Heart left ventricle (tissue), 16 donors: Measurements from ENCODE around the gene PTGIS. TPM values are rescaled to one million over a fixed set of nuclear protein-coding genes. Genes with fewer than 3 reads are reported as not detected.

Experiments
- ATAC-seq, 4 donors: fragments of 200-7000 bp; cut with Tn5 transposase; one replicate each; pipeline ENCODE4 v1.9.1; 2020 to 2022; ENCODE audit warnings: moderate library complexity in 4 of 4, mild to moderate bottlenecking in 3 of 4, moderate number of reproducible peaks in 1 of 4
- DNase-seq, 5 donors: peaks; one replicate each; pipeline ENCODE4 v3.0.0-alpha.2; 2020
- H3K27ac ChIP-seq, 12 donors: fragments of 200-600 bp; sonication (generic) in 4 of 12; one replicate each; pipeline versions ENCODE4 v1.5.0 to v1.8.0; 2016 to 2022; ENCODE audit warnings: mild to moderate bottlenecking in 2 of 12
- H3K27me3 ChIP-seq, 9 donors: fragments of 200-600 bp; sonication (generic) in 2 of 9; one replicate each; pipeline versions ENCODE4 v1.5.1 to v1.8.0; 2016 to 2022; ENCODE audit warnings: mild to moderate bottlenecking in 3 of 9
- H3K36me3 ChIP-seq, 9 donors: fragments of 200-600 bp; sonication (generic) in 2 of 9; one replicate each; pipeline versions ENCODE4 v1.5.0 to v1.8.0; 2018 to 2022; ENCODE audit warnings: mild to moderate bottlenecking in 2 of 9
- H3K4me1 ChIP-seq, 12 donors: fragments of 200-600 bp; sonication (generic) in 4 of 12; one replicate each; pipeline versions ENCODE4 v1.5.0 to v1.8.0; 2016 to 2022; ENCODE audit warnings: mild to moderate bottlenecking in 3 of 12
- H3K4me3 ChIP-seq, 12 donors: fragments of 200-600 bp; sonication (generic) in 4 of 12; one replicate each; pipeline versions ENCODE4 v1.5.0 to v1.8.0; 2017 to 2022; ENCODE audit warnings: mild to moderate bottlenecking in 9 of 12, moderate library complexity in 4 of 12
- H3K9me3 ChIP-seq, 12 donors: fragments of 200-600 bp; sonication (generic) in 4 of 12; one replicate each; pipeline versions ENCODE4 v1.5.0 to v1.8.0; 2016 to 2022; ENCODE audit warnings: mild to moderate bottlenecking in 1 of 12
- CTCF ChIP-seq, 12 donors: fragments of 200-600 bp; sonication (generic) in 4 of 12; IDR thresholded peaks; one replicate each; pipeline versions ENCODE4 v1.5.0 to v1.8.0; 2018 to 2022; ENCODE audit warnings: antibody characterized with exemption in 12 of 12, mild to moderate bottlenecking in 5 of 12
- POLR2A ChIP-seq, 2 donors: fragments of 450-650 bp; IDR thresholded peaks; one replicate each; pipeline ENCODE4 v1.6.1; 2017; ENCODE audit warnings: antibody characterized with exemption in 2 of 2, mild to moderate bottlenecking in 2 of 2, moderate library complexity in 2 of 2
- WGBS, 4 donors: extraction: QIAGEN DNeasy Blood & Tissue Kit in 2 of 4; methylation state at CpG; one replicate each; pipeline versions ENCODE4 v1.1.5 to v1.1.7; 2013 to 2018; 5-methylcytosine and 5-hydroxymethylcytosine counted together
- intact Hi-C, 10 donors: fragments of 100-400 bp; cut with DNase I; formaldehyde crosslinking; loops; one replicate each; pipeline versions ENCODE4 v1.11.1 to v1.14.2; 2022
- polyA plus RNA-seq, 2 donors: library from polyadenylated mRNA; stranded (reverse); fragments of 200-250 nt; gene quantifications; one replicate each; pipeline ENCODE4 v1.2.3, GENCODE V29; 2013
- total RNA-seq, 9 donors: library from RNA; depleted of rRNA in 2 of 9; stranded (reverse); fragments of >200 nt in 2 of 9; fragmentation: NEBNext Ultra II Directional in 3 of 9; extraction: Animal tissue kit (Norgen Biotek cat#: 25700) in 3 of 9; gene quantifications; one replicate each; pipeline versions ENCODE4 v1.1.0 to v1.2.4, GENCODE V29; 2016 to 2023
- donor health status: ischemic (EF 13 %, LVEDD 7.1; RV severe dilation, severe dysfunction).
- donor health status: healthy with polysubstance abuse.
- donor health status: DM: no; HTN: yes; CAD: no.
- donor health status: DM: no; HTN: no; CAD: no.
- donor health status: ischemic (EF 25% LVEDD 6.9; RV normal size, moderate dysfunction).
- donor health status: ischemic (EF 25% LVEDD 5.7; RV mildly dilated, moderate dysfunction).
- donor health status: healthy.
- donor health status: DM: yes; HTN: yes; CAD: no.
- donor health status: ischemic (EF 35%, LVEDD 5.7; RV mildly dilated, moderate dysfunction).
- donor health status: nonischemic (EF 11% LVEDD 7.7; RV severe dilation, severe dysfunction).
- donor health status: DM: yes; HTN: yes; CAD: no.
- donor health status: PGD.
- donor health status: ischemic (EF 29% LVEDD 5.4; RV normal size, mild dysfunction).
- donor health status: nonischemic (EF 23%, LVEDD 6.1; RV moderate dilation, normal function).

The PTGIS gene
- total and polyA plus RNA-seq, 11 donors, result 5.3 to 95.2 (median 20.1) TPM

- H3K27ac ChIP-seq, result no peak overlapping the region
- no peaks in the 10 kb centered on the region for H3K27me3 ChIP-seq
- H3K36me3 ChIP-seq, result peaks cover 0 to 87% (median 7%) of the 10 kb centered on the region in 9 donors
- WGBS, 4 donors, result 92 to 96% (median 94%) methylated on average over 19 to 21 of the region's 21 CpGs
- H3K9me3 ChIP-seq, result peaks cover 0 to 6% (median 0%) of the 10 kb centered on the region in 12 donors
- TF ChIP-seq POLR2A (IDR thresholded peaks at IDR 0.05) (no peak), CTCF (IDR thresholded peaks at IDR 0.05) (no peak)
- DNase-seq (no peak), ATAC-seq (peak in 1 of 4 donors; percentile 12)
- H3K4me3 ChIP-seq, result no peak overlapping the region
- intact Hi-C loops, result loop anchor here in 9 of 10 donors (2.0 to 10.0 kb wide), 8 partner anchors 69 to 389 kb away; no protein-coding TSS in a partner anchor
- H3K4me1 ChIP-seq, result peaks cover 0 to 2% (median 0%) of the 10 kb centered on the region in 12 donors
These were observed 28.3 kb downstream of the PTGIS start for GRCh38 chr20:49539481-49540231.

- peaks cover 0 to 7% (median 0%) of the 10 kb centered on the region in 12 donors for H3K4me1 ChIP-seq
- DNase-seq (no peak), ATAC-seq (no peak)
- TF ChIP-seq POLR2A (IDR thresholded peaks at IDR 0.05) (no peak), CTCF (IDR thresholded peaks at IDR 0.05) (no peak)
- whole genome bisulfite sequencing, 4 donors, result 94 to 98% (median 96%) methylated on average over 3 of the region's 3 CpGs
- H3K27me3 ChIP-seq, result no peaks in the 10 kb centered on the region
- no peak overlapping the region for H3K4me3 ChIP-seq
- peaks cover 0 to 87% (median 7%) of the 10 kb centered on the region in 9 donors for H3K36me3 ChIP-seq
- intact Hi-C loops, result no loop called here
- peaks cover 0 to 6% (median 0%) of the 10 kb centered on the region in 12 donors for H3K9me3 ChIP-seq
- H3K27ac ChIP-seq, result no peak overlapping the region
These were observed 29.0 kb downstream of the PTGIS start for GRCh38 chr20:49538950-49539349.

- intact Hi-C loops, result loop anchor here (1.0 to 5.0 kb wide), 5 partner anchors 52 to 202 kb away; partner anchors contain the start of gene KCNB1 (in 1 of the 10)
- H3K27me3 ChIP-seq, result no peaks in the 10 kb centered on the region
- H3K4me3 ChIP-seq, result no peak overlapping the region
- DNase-seq (peak in 1 of 5 donors; percentile 39), ATAC-seq (peak in 3 of 4 donors; percentile 70 to 81 (median 71))
- H3K9me3 ChIP-seq, result peaks cover 0 to 6% (median 0%) of the 10 kb centered on the region in 12 donors
- 0 to 4% (median 0%) methylated on average over 3 of the region's 3 CpGs for WGBS, 4 donors
- peaks cover 0 to 99% (median 4%) of the 10 kb centered on the region in 9 donors for H3K36me3 ChIP-seq
- TF ChIP-seq POLR2A (IDR thresholded peaks at IDR 0.05) (no peak), CTCF (IDR thresholded peaks at IDR 0.05) (peak; percentile 67 to 87 (median 80))
- H3K27ac ChIP-seq, result no peak overlapping the region
- H3K4me1 ChIP-seq, result peaks cover 0 to 7% (median 0%) of the 10 kb centered on the region in 12 donors
These were observed 33.7 kb downstream of the PTGIS start for GRCh38 chr20:49534255-49534712.

DNA sequence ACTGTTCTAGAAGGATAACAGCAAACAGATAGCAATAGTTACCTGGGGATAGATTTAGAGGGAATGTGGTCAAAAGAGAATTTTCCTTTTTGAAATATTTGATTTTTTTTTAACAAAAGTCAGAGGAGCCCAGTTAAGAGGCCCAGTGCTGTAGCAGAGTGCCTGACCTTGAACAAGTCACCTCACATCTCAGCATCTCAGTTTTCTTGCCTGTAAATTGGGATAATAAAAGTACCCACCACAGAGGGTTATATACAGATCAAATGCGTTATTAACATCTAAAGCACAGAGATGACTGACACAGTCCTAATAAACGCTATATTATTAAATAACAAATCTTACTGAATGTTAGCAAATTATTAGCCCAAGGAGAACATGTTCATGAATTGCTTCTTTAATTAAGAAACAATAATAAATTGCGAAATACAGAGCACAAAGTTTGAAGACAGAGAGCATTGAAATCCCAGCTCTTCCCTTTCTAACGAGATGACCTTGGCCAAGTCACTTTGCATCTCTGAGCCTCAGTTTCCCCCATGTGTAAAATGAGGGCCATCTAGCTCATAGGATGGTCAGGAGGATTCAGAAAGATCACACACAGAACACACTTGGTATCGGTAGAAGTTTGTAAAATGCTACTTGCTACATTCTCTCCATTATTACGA lies 35.5 kb downstream of the PTGIS start:
- intact Hi-C loops, result loop anchor here in 2 of 10 donors (5.0 kb wide), 2 partner anchors 50 to 200 kb away; partner anchors contain the start of gene KCNB1 (in 1 of the 2)
- peaks cover 0 to 99% (median 4%) of the 10 kb centered on the region in 9 donors for H3K36me3 ChIP-seq
- H3K27me3 ChIP-seq, result no peaks in the 10 kb centered on the region
- 91 to 92% (median 92%) methylated on average over 6 of the region's 6 CpGs for WGBS, 4 donors
- DNase-seq (no peak), ATAC-seq (no peak)
- no peak overlapping the region for H3K27ac ChIP-seq
- TF ChIP-seq POLR2A (IDR thresholded peaks at IDR 0.05), result no peak
- no peak for TF ChIP-seq CTCF (IDR thresholded peaks at IDR 0.05)
- no peak overlapping the region for H3K4me3 ChIP-seq
- H3K9me3 ChIP-seq, result no peaks in the 10 kb centered on the region
- peaks cover 0 to 7% (median 0%) of the 10 kb centered on the region in 12 donors for H3K4me1 ChIP-seq
